Measurements from ENCODE around the gene THAP12. TPM values are rescaled to one million over a fixed set of nuclear protein-coding genes. Genes with fewer than 3 reads are reported as not detected.

Gene THAP12
- 10 to 100 TPM; 13.3 to 35.2 (median 22.9) TPM for total RNA-seq

- 1% methylated on average over 59 of the region's 69 CpGs; no CpG with 5 or more reads in 1 of the 2 donors for WGBS, 2 donors (ENCODE audit: low coverage in 1 of 2)
- Histone ChIP-seq H3K4me1 (peaks cover 34 to 54% (median 39%) of the 10 kb centered on the region in 4 donors), H3K27me3 (no peaks in the 10 kb centered on the region), H3K27ac (peak within 1 kb of the TSS; percentile 91 to 94 (median 91)), H3K9me3 (no peaks in the 10 kb centered on the region), H3K4me3 (peak within 1 kb of the TSS; percentile 92 to 96 (median 94)), H3K36me3 (no peaks in the 10 kb centered on the region)
- peak; percentile 98 for DNase-seq
- in situ Hi-C loops (cut with MboI; ENCODE audit: low pct_ligation_motif_present in 1 of 4, low pct_unique_long_range_greater_than_20kb in 1 of 4, low sequenced_read_pairs in 3 of 4) (no loop called here), intact Hi-C loops (cut with DNase I; ENCODE audit: low total_unique reads) (no loop called here)
- TF ChIP-seq POLR2A (IDR thresholded peaks at IDR 0.05), result peak; percentile 57
- TF ChIP-seq POLR2AphosphoS5 (IDR thresholded peaks at IDR 0.05), result peak; percentile 73 to 89 (median 81)
- no peak for TF ChIP-seq CTCF (IDR thresholded peaks at IDR 0.05)
Measured at GRCh38 chr11:76380977-76381719, at the start of gene THAP12, which contains the start of gene GVQW3. TSS of gene THAP12 (minus strand) at chr11:76381132. CDS start at chr11:76380836, 296 bp downstream. TSS of gene GVQW3 (plus strand) at chr11:76381323. CDS start at chr11:76381829, 506 bp downstream.

- TF ChIP-seq CTCF (IDR thresholded peaks at IDR 0.05), result no peak
- TF ChIP-seq EP300 (IDR thresholded peaks at IDR 0.05; ENCODE audit: low read depth), result no peak
- no peak for TF ChIP-seq POLR2A (IDR thresholded peaks at IDR 0.05)
- no peak for TF ChIP-seq POLR2AphosphoS5 (IDR thresholded peaks at IDR 0.05)
- no peak overlapping the region for H3K4me3 ChIP-seq
- intact Hi-C loops (cut with DNase I; ENCODE audit: low total_unique reads) (no loop called here), in situ Hi-C loops (cut with MboI; ENCODE audit: low pct_ligation_motif_present in 1 of 4, low pct_unique_long_range_greater_than_20kb in 1 of 4, low sequenced_read_pairs in 3 of 4) (no loop called here)
- H3K4me1 ChIP-seq, result no peaks in the 10 kb centered on the region
- H3K36me3 ChIP-seq, result no peaks in the 10 kb centered on the region
- no peak for DNase-seq
- H3K27me3 ChIP-seq, result no peaks in the 10 kb centered on the region
- H3K9me3 ChIP-seq, result no peaks in the 10 kb centered on the region
- no peak overlapping the region for H3K27ac ChIP-seq
Measured at GRCh38 chr11:76426660-76427059, 45.7 kb upstream of the THAP12 start.

GRCh38 chr11:76424891-76425290 lies 44.0 kb upstream of the THAP12 start:
- DNase-seq, result no peak
- Histone ChIP-seq H3K4me3 (no peak overlapping the region), H3K27ac (no peak overlapping the region), H3K4me1 (no peaks in the 10 kb centered on the region), H3K9me3 (no peaks in the 10 kb centered on the region), H3K27me3 (no peaks in the 10 kb centered on the region), H3K36me3 (no peaks in the 10 kb centered on the region)
- intact Hi-C loops (cut with DNase I; ENCODE audit: low total_unique reads) (no loop called here), in situ Hi-C loops (cut with MboI; ENCODE audit: low pct_ligation_motif_present in 1 of 4, low pct_unique_long_range_greater_than_20kb in 1 of 4, low sequenced_read_pairs in 3 of 4) (no loop called here)
- 88 to 93% methylated on average over 2 of the region's 2 CpGs for WGBS, 2 donors (ENCODE audit: low coverage in 1 of 2)
- TF ChIP-seq POLR2AphosphoS5 (IDR thresholded peaks at IDR 0.05), result no peak
- no peak for TF ChIP-seq EP300 (IDR thresholded peaks at IDR 0.05; ENCODE audit: low read depth)
- no peak for TF ChIP-seq POLR2A (IDR thresholded peaks at IDR 0.05)
- no peak for TF ChIP-seq CTCF (IDR thresholded peaks at IDR 0.05)

- no peaks in the 10 kb centered on the region for H3K4me1 ChIP-seq
- WGBS, 2 donors (ENCODE audit: low coverage in 1 of 2), result 43 to 47% methylated on average over 3 of the region's 3 CpGs
- intact Hi-C loops (cut with DNase I; ENCODE audit: low total_unique reads) (no loop called here), in situ Hi-C loops (cut with MboI; ENCODE audit: low pct_ligation_motif_present in 1 of 4, low pct_unique_long_range_greater_than_20kb in 1 of 4, low sequenced_read_pairs in 3 of 4) (no loop called here)
- no peaks in the 10 kb centered on the region for H3K27me3 ChIP-seq
- TF ChIP-seq POLR2A (IDR thresholded peaks at IDR 0.05) (no peak), POLR2AphosphoS5 (IDR thresholded peaks at IDR 0.05) (no peak), EP300 (IDR thresholded peaks at IDR 0.05; ENCODE audit: low read depth) (no peak), CTCF (IDR thresholded peaks at IDR 0.05) (no peak)
- H3K4me3 ChIP-seq, result no peak overlapping the region
- DNase-seq, result no peak
- H3K27ac ChIP-seq, result no peak overlapping the region
- H3K9me3 ChIP-seq, result no peaks in the 10 kb centered on the region
- no peaks in the 10 kb centered on the region for H3K36me3 ChIP-seq
Measured at GRCh38 chr11:76424379-76424778, 43.4 kb upstream of the THAP12 start.
